OCI-LY7 (cell line): ENCODE data around the gene FGFR4. TPM values are rescaled to one million over a fixed set of nuclear protein-coding genes. Genes with fewer than 3 reads are reported as not detected.

Experiments
- BruUV-seq: library from RNA; stranded (reverse); fragments of 400-500 nt; replicated peaks from 2 replicates; lab custom pipeline; 2021; lab: Mats Ljungman, UMichigan
- CTCF ChIA-PET: fragments of 300-600 bp; sonication (Branson Sonifier 250); formaldehyde crosslinking; loops from one replicate; lab custom pipeline; 2022; ENCODE audit warnings: antibody characterized with exemption; ENCODE audit not compliant: unreplicated experiment; lab: Charles Lee
- POLR2A ChIA-PET: fragments of 300-600 bp; sonication (Branson Sonifier 250); formaldehyde crosslinking; loops from one replicate; lab custom pipeline; 2022; ENCODE audit warnings: antibody characterized with exemption; lab: Charles Lee
- DNase-seq: peaks from one replicate; pipeline ENCODE4 v3.0.0-alpha.2; 2015; ENCODE audit warnings: low spot score
- H2AFZ ChIP-seq: fragments of 200-600 bp; sonication (generic), shearing (Covaris generic); 2 replicates; pipeline ENCODE4 v1.6.1; 2014; ENCODE audit warnings: mild to moderate bottlenecking, antibody characterized with exemption, low read length, moderate library complexity
- H3K27ac ChIP-seq: fragments of 200-600 bp; sonication (generic); 2 replicates; pipeline ENCODE4 v1.5.1; 2014; ENCODE audit warnings: mixed run types, low read depth, mild to moderate bottlenecking, moderate library complexity, low read length, inconsistent platforms; ENCODE audit not compliant: poor library complexity, severe bottlenecking
- H3K36me3 ChIP-seq: fragments of 200-600 bp; sonication (generic); 2 replicates; pipeline ENCODE4 v1.6.1; 2014; ENCODE audit warnings: mild to moderate bottlenecking, antibody characterized with exemption, low read length, moderate library complexity, mixed read lengths; ENCODE audit not compliant: insufficient read depth
- H3K4me1 ChIP-seq: fragments of 200-600 bp; sonication (generic); 2 replicates; pipeline ENCODE4 v1.5.1; 2014; ENCODE audit warnings: mild to moderate bottlenecking, low read length; ENCODE audit not compliant: insufficient read depth, poor library complexity, severe bottlenecking
- H3K4me2 ChIP-seq: fragments of 200-600 bp; sonication (generic); 2 replicates; pipeline ENCODE4 v1.6.1; 2014; ENCODE audit warnings: mild to moderate bottlenecking, low read length
- H3K4me3 ChIP-seq: fragments of 200-600 bp; sonication (generic); 2 replicates; pipeline ENCODE4 v1.5.1; 2014; ENCODE audit warnings: mild to moderate bottlenecking, low read depth, low read length; ENCODE audit not compliant: poor library complexity, severe bottlenecking
- H3K79me2 ChIP-seq: fragments of 200-600 bp; sonication (generic); 2 replicates; pipeline ENCODE4 v1.6.1; 2016; ENCODE audit warnings: low read depth, mild to moderate bottlenecking, low read length, moderate library complexity, mixed read lengths; ENCODE audit not compliant: insufficient read depth
- H3K9me2 ChIP-seq: fragments of 200-600 bp; sonication (generic); 2 replicates; pipeline ENCODE4 v1.6.1; 2016; ENCODE audit warnings: mild to moderate bottlenecking, low read length, mixed read lengths; ENCODE audit not compliant: insufficient read depth
- H3K9me3 ChIP-seq: fragments of 200-600 bp; sonication (generic); 2 replicates; pipeline ENCODE4 v1.6.1; 2014; ENCODE audit warnings: mild to moderate bottlenecking, mixed run types, low read length, mixed read lengths
- H4K20me1 ChIP-seq: fragments of 200-600 bp; sonication (generic); 2 replicates; pipeline ENCODE4 v1.6.1; 2014; ENCODE audit warnings: mild to moderate bottlenecking, antibody characterized with exemption, low read length, moderate library complexity, mixed read lengths; ENCODE audit not compliant: insufficient read depth
- CTCF ChIP-seq: fragments of 200-600 bp; sonication (generic); conservative IDR thresholded peaks from 2 replicates; pipeline ENCODE4 v1.5.1; 2014; ENCODE audit warnings: mild to moderate bottlenecking, antibody characterized with exemption, low read length, moderate library complexity, mixed read lengths
- EZH2phosphoT487 ChIP-seq: fragments of 200-600 bp; sonication (generic); IDR thresholded peaks from 2 replicates; pipeline ENCODE4 v1.6.1; 2018; ENCODE audit warnings: low read depth, borderline replicate concordance, mild to moderate bottlenecking, mixed run types, antibody characterized with exemption, low read length, moderate library complexity, mixed read lengths
- intact Hi-C: fragments of 100-400 bp; cut with micrococcal nuclease; formaldehyde crosslinking; loops from one replicate; pipeline ENCODE4 v1.10.0; 2022; ENCODE audit not compliant: unreplicated experiment
- total RNA-seq, 2 experiments: library from RNA; depleted of rRNA in 1 of 2; stranded (reverse); fragments of >200 nt in 1 of 2; shearing (Covaris generic) in 1 of 2; gene quantifications; 2 replicates each; pipeline ENCODE4 v1.2.3, GENCODE V29; 2014 to 2022

The FGFR4 gene
- total RNA-seq, 2 experiments from 2014 or later = 1.2 to 4.5 TPM

DNA sequence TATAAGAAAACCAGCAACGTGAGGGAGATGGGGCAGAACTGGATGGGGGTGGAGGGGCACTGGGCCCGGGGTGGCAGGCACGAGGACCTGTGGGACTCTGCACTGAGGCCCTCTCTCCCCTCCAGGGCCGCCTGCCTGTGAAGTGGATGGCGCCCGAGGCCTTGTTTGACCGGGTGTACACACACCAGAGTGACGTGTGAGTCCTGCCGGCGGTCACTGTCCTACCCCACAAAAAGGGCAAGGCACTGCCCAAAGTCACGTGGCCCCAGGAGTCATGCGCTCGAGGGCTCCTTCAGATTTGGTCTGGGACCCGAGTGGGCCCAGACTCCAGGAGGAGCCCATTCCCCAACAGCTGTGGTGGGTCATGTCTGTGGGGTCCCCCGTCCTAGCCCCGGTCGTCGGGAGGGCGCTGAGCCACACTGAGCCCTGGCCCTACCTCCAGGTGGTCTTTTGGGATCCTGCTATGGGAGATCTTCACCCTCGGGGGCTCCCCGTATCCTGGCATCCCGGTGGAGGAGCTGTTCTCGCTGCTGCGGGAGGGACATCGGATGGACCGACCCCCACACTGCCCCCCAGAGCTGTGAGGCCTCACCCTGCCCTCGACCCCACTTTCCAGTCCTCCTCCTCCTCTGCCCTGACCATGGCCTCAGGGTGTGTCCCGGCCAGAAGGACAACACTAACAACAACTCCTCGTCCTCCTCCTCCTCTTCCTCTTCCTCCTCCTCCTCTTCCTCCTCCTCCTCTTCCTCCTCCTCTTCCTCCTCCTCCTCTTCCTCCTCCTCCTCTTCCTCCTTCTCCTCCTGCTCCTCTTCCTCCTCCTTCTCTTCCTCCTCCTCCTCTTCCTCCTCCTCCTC is 9.7 kb downstream of the FGFR4 start:
- CTCF ChIA-PET = no interaction called here
- no TSS peak for BruUV-seq

GRCh38 chr5:177097016-177097985 is 10.6 kb downstream of the FGFR4 start:
- H3K36me3 ChIP-seq = no peaks in the 10 kb centered on the region
- intact Hi-C loops = no loop called here
- TF ChIP-seq EZH2phosphoT487 = no peak
- no peak for TF ChIP-seq CTCF
- POLR2A ChIA-PET = no interaction called here
- H3K4me2 ChIP-seq = no peak overlapping the region
- no peaks in the 10 kb centered on the region for H3K9me3 ChIP-seq
- H3K79me2 ChIP-seq = no peaks in the 10 kb centered on the region
- H3K4me3 ChIP-seq = no peak overlapping the region
- no peak overlapping the region for H3K27ac ChIP-seq
- H4K20me1 ChIP-seq = no peaks in the 10 kb centered on the region
- peaks cover 5% of the 10 kb centered on the region for H3K4me1 ChIP-seq
- DNase-seq = no peak
- no peaks in the 10 kb centered on the region for H3K9me2 ChIP-seq
- H2AFZ ChIP-seq = no peak overlapping the region
- BruUV-seq = no TSS peak
- CTCF ChIA-PET = no interaction called here

More for the DNA sequence above, 9.7 kb downstream of the FGFR4 start:
- H3K27ac ChIP-seq = no peak overlapping the region
- no peaks in the 10 kb centered on the region for H3K9me2 ChIP-seq
- DNase-seq = no peak
- no peaks in the 10 kb centered on the region for H4K20me1 ChIP-seq
- no peaks in the 10 kb centered on the region for H3K9me3 ChIP-seq
- no peaks in the 10 kb centered on the region for H3K36me3 ChIP-seq
- no peak for TF ChIP-seq EZH2phosphoT487
- TF ChIP-seq CTCF = no peak
- peaks cover 5% of the 10 kb centered on the region for H3K4me1 ChIP-seq
- intact Hi-C loops = no loop called here
- POLR2A ChIA-PET = interaction anchor here (0.5 kb wide), 1 partner anchor 25 kb away, joined by 3 read pairs; no protein-coding TSS in a partner anchor
- H2AFZ ChIP-seq = no peak overlapping the region
- no peak overlapping the region for H3K4me3 ChIP-seq
- H3K79me2 ChIP-seq = no peaks in the 10 kb centered on the region
- H3K4me2 ChIP-seq = no peak overlapping the region
